ENCODE results near the gene ALG9.

Gene ALG9

DNA sequence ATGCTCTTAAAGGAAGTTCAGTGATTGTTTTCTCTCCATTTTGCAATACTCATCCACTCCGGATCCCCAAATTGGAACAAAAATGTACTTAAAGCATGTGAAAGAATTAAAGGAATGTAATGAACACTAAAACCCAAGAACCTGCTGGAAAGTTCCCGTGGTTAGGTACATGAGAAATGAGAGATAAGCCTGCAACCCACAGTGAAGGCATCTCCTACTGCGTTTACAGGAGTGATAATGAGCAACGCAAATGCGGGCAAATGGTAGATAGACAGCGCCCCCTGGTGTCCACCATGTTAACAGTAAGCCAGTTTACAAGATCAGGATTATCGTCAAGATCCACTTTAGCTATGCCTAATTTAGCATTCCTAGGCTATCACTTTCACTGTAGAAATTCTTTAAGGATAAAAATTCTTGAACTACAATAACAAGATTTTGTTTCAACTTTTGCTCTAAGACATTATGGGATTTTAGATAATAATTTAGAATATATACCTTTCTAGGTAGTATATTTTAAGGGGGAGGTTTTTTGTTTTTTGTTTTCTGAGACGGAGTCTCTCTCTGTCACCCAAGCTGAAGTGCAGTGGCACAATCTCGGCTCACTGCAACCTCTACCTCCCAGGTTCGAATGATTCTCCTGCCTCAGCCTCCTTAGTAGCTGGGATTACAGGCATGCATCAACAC is 29.9 kb downstream of the ALG9 start:
- in situ Hi-C loops (cut with HindIII; ENCODE audit: low pct_ligation_motif_present, low pct_unique_long_range_greater_than_20kb, low sequenced_read_pairs) = no loop called here
- peak; percentile 73 for DNase-seq

DNA sequence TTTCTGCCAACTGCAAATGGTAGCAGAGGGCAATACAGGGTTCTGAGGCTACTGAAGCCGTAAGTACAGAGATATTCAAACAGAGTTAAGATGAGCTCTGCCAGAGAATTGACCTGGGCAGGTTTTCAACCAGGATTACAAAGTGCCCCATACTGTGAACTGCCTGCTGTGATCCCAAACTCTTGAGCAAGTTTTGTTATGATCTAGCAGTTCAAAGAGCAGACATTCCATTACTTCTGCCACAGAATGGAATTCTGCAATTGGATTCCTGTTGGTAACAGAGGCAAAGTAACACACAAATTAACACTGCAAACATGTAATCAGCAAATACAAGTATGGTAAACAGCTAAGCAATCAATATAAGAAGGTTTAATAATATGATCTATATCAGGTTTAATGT is 31.2 kb downstream of the ALG9 start:
- DNase-seq = no peak
- in situ Hi-C loops (cut with HindIII; ENCODE audit: low pct_ligation_motif_present, low pct_unique_long_range_greater_than_20kb, low sequenced_read_pairs) = no loop called here

DNA sequence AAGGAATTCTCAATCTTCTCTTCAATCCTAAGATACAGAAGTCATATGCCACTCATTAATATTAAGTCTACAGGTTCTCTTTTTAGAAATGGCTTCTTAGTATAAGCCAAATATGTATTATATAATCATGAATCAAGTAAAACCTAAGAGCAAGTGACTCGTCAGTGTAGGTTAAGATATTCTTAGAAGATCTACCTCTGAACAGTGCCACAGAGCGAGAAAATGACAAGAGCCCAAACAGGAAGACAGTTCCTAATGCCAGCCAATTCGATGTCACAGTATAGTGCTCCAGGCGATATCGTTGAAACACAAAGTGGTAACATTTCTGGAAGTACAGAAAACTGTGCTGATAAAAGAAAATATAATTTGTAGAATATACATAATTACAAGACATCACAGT is 33.3 kb downstream of the ALG9 start:
- DNase-seq = no peak
- in situ Hi-C loops (cut with HindIII; ENCODE audit: low pct_ligation_motif_present, low pct_unique_long_range_greater_than_20kb, low sequenced_read_pairs) = no loop called here

DNA sequence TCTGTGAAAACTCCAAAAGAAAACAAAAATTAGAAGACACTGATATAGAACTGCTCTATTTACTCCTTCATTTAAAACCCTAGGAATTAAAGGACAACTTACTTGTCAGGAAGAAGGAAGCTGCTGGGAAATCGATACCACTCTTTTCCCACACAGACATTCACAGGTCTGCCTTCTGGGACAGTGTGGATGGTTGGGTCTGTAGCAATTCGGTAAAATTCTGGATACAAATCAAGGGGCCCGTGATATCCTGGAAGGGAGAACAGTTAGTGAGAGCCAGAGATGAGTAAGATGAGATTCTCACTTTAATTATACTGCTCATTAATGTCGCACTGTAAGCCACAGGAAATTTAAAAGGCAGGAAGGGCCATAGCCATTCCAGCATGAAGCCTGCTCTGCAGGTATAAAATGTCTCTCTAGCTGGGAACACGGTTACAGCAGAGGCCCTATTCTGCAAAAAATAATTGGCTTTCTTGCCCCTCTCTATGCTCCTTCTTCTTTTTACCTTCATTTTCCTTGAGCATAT is 34.0 kb downstream of the ALG9 start:
- in situ Hi-C loops (cut with HindIII; ENCODE audit: low pct_ligation_motif_present, low pct_unique_long_range_greater_than_20kb, low sequenced_read_pairs) = no loop called here

DNA sequence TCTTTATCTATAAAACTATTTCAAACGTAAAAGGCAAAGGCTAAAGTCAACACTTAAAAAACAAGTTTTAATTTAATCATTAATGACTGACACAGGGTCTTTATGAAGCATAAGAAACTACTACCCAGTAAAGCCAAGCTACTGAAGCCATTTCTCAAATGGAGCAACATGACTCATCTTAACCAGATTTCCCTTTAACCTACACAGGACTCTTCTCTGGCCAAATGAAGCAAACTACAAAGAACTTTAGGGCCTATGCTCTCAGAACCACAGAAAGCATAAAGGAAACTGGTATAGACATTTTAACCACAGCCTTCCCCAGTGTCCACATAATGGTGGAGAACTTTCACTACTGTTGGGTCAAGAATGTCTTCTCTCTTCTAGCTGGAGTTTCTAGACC is 34.7 kb downstream of the ALG9 start:
- in situ Hi-C loops (cut with HindIII; ENCODE audit: low pct_ligation_motif_present, low pct_unique_long_range_greater_than_20kb, low sequenced_read_pairs) = no loop called here
- peak; percentile 5 for DNase-seq

More for the DNA sequence above, 34.0 kb downstream of the ALG9 start:
- no peak for DNase-seq

DNA sequence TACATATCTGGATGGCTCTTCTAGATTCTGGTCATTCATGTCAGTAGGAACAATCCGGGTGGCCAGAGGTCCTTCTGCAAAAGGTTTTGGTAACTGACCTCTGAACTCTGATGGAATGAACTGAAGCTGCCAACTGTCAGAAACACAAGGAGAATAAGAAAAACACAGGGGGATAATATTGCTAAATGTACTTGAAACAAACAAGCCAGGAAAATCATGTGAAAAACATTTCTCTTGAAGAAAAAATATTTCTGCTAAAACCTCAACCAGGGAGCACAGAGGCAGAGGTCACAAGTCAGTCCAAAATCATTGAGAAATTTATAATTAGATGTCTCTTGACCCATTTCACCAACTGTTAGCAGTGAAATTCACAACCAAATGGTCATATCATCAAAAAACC is 35.2 kb downstream of the ALG9 start:
- in situ Hi-C loops (cut with HindIII; ENCODE audit: low pct_ligation_motif_present, low pct_unique_long_range_greater_than_20kb, low sequenced_read_pairs) = no loop called here
- DNase-seq = no peak

DNA sequence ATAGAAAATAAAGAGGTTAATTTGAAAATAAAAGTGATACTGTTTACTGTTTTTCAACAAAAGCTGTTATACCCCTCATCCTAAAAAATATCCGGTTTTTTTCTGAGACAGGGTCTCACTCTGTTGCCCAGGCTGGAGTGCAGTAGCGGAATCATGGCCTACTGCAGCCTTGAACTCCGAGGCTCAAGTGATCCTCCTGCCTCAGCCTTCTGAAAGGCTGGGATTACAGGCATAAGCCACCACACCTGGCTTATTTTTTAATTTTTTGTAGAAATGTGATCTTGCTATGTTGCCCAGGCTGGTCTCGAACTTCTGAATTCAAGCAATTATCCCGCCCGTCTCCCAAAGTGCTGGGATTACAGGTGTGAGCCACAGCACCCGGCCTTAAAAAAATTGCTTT is 35.7 kb downstream of the ALG9 start:
- in situ Hi-C loops (cut with HindIII; ENCODE audit: low pct_ligation_motif_present, low pct_unique_long_range_greater_than_20kb, low sequenced_read_pairs) = no loop called here

DNA sequence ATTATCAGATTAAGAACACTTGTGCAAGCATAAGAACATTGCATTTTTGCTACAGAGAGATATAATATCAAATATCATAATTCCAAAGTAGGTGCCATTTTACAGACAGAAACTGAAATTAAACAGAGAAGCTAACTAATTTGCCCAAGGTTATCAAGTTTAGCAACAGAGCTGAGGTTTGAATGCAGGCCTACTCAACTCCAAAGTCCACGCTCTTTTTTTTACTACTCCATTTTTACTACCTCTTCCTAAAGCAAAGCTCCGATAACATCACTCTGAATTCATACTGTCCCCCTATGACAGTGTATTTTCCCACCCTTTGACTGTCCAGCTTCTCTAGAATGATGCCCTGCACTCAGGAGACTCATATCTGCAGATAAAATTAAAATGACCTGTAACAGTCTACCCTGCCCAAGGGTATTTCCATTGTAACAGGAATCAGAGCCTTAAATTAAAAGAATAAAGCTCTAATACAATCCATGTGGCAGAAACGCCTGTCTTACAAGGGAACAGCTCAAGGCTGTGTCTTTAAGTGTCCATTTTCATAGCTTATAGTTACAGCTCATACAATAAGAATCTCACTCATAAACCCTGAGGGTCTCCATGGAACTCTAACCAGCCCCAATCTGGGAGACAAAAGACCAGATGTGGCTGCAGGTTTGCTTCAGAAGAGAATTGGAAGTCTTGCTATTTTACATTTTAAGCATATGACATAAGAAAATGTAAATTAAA is 36.8 kb downstream of the ALG9 start:
- in situ Hi-C loops (cut with HindIII; ENCODE audit: low pct_ligation_motif_present, low pct_unique_long_range_greater_than_20kb, low sequenced_read_pairs) = no loop called here
- no peak for DNase-seq

More for the DNA sequence above, 35.7 kb downstream of the ALG9 start:
- no peak for DNase-seq

DNA sequence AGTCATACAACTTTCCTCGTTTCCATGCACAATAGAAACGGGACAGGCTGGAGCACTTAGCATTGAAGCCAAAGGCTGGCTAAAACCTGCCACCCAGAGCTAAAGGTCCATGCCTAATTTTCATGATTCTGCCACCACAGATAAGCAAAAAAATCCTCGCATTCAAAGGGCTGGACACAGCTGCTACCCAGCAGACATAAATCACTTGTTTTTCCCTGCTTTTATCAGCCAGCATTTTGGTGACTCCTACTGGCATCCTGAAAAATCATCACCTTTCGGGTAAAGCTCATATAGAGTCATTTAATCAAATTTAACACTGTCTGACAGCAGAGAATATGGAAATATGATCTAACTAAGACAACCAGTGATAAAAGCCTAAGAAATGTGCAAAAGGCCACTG is 37.9 kb downstream of the ALG9 start:
- DNase-seq = no peak
- in situ Hi-C loops (cut with HindIII; ENCODE audit: low pct_ligation_motif_present, low pct_unique_long_range_greater_than_20kb, low sequenced_read_pairs) = no loop called here

DNA sequence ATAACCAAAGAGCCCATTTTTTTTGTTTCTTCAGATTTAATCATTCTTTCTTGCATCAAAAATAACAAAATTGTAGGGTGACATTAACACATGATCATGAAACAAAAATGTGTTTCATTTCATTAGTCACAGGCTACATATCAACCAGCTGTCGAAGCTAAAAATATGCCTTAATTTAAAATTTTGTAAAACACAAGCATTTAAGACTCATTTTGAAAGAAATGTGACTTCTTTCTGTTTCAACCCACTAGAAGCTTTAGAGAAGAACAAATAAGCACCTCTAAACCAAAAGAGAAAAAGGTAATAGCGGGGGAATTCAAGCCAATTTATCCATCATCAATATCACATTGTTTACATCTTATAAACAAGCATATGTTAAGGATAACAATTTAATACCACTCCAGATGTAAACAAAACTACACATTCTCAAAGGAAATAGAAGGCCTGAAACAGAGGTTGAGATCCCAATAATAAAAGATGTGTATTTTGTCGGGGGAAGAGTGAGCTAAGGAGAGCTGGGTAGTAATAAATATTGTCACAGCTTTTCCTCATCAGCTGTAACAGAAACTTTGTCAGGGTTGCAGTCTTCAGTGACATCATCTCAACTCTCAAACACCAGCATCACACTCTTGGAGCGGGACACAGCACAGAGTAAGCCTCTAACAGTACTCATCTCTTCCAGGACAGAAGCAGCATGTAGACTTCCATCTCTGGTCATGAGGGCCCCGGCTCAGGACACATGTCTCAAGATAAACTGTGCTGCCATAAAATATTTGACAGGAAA is 42.0 kb downstream of the ALG9 start:
- in situ Hi-C loops (cut with HindIII; ENCODE audit: low pct_ligation_motif_present, low pct_unique_long_range_greater_than_20kb, low sequenced_read_pairs) = no loop called here
- no peak for DNase-seq

DNA sequence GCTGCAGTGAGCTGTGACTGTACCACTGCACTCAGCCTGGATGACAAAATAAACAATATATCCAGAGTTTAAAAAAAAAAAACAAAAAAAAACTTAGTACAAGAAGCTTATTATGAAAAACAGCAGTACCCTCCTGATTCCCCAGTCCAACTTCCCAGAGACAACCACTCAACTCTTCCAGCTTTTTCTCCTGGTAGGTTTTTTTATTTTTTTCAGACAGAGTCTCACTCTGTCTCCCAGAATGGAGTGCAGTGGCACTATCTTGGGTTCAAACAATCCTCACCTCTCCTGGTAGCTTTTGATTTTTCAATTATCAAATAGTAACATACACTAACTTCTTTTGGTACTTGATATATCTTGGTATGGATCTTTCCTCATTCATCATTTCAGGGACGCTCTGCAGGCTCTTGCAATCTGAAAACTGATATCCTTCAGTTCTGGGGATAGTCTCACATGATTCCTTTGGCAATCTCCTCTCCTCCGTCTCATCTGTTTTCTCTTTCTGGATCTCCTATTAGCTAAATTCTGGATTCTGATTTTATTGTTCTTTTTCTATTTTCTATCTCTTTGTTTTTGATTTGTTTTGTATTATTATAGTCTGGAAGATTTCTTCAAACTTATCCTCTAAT is 44.9 kb downstream of the ALG9 start:
- DNase-seq = no peak
- in situ Hi-C loops (cut with HindIII; ENCODE audit: low pct_ligation_motif_present, low pct_unique_long_range_greater_than_20kb, low sequenced_read_pairs) = no loop called here

DNA sequence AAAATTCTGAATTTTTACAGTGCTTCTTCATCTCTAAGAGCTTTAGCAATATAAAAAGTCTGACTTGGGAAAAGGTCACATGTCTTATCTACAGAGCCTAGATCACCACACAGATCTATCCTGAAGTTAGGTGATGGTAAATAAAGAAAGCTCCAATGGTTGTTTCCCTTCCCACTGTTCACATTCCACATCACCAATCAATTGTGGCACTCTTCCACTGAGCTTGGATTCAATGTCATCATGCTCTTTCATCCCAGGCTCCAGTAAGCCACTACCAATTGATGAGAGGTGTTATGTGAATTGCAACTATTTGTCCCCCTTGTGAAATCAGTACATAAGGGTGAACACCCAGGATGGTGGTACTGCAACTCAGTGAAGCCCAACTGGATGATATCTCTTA is 47.8 kb downstream of the ALG9 start:
- DNase-seq = no peak
- in situ Hi-C loops (cut with HindIII; ENCODE audit: low pct_ligation_motif_present, low pct_unique_long_range_greater_than_20kb, low sequenced_read_pairs) = no loop called here

DNA sequence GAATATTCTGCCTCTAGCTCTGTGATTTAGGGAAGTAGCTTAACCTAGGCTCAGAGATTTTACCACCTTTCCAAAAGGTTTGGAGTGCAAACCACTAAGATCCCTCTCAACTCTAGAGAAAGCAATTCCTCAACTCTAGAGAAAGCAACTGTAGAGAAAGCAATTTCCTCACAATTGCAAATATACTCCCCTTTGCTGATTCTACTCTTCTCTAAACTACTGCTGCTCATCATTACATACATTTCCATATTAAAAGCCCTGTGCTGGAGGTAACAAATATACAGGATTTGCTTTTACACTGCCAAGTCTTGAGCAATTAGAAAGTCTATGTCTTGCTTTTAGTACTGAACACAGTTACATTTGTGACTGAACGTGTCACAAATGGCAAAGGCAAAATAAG is 48.2 kb downstream of the ALG9 start:
- in situ Hi-C loops (cut with HindIII; ENCODE audit: low pct_ligation_motif_present, low pct_unique_long_range_greater_than_20kb, low sequenced_read_pairs) = no loop called here
- no peak for DNase-seq

DNA sequence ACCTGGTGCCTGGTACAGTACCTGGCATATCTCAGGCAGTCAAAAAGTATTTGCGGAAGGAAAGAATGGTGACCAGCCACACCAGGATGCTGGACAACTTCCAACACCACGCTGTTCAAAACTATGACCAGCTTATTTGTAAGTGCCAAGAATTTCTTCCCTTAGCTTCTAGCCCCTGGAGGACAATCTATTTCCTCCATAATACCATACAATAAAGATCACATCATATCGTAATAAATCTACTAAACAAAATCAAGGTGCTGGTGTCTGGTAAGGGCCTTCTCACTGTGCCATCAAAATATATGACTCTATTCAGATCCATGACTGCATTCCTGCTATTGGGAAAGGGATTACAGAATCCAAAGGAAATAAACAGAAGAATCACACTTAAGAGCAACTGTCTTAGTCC is 51.5 kb downstream of the ALG9 start:
- no peak for DNase-seq
- in situ Hi-C loops (cut with HindIII; ENCODE audit: low pct_ligation_motif_present, low pct_unique_long_range_greater_than_20kb, low sequenced_read_pairs) = no loop called here

DNA sequence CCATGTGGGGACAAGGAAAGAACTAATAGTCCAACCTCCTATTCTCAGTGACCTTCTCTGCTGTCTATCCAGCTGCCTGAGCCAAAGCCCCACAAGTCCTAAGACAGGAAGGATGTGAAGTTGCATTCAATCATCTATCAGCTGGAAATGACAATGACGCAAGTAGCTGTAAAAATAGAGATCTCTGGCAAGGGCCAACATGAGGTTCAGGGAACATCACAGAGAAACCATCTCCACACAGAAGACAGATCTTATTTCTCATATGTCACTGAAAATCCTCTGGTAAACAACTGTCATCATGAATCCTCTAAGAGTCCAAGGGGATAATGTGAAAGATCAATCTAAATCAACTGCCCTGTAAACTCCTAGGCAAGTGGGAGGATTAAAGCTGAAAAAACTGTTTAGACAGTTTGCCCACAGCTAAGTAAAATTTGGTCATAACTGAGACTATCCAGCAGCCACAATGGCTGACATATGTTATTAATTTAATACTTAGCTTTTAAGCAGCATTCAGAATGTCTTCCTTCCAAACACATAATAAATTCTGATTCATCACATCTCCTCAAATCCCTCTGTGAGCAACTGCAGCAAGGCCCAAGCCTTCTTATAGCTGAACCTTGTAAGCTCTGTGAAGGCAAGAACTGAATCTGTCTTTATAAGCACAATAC is 52.1 kb downstream of the ALG9 start:
- DNase-seq = no peak
- in situ Hi-C loops (cut with HindIII; ENCODE audit: low pct_ligation_motif_present, low pct_unique_long_range_greater_than_20kb, low sequenced_read_pairs) = no loop called here

DNA sequence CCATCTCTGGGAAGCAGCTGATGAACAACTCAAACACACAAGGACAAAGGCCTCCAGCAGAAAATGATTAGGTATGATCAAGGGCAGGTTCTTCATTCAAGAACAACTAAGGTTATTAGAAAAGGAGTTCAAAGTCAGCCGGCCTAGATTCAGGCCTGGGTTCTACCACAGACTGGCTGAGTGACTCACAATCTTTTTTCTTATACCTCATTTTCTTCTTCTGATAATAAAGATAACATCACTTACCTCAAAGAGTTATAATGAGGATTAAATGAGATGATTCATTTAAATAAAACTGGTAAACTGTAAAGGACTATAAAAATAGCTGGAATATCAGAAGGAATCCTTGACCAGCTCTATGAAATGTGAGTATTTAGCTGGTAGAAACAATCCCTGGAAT is 55.9 kb downstream of the ALG9 start:
- in situ Hi-C loops (cut with HindIII; ENCODE audit: low pct_ligation_motif_present, low pct_unique_long_range_greater_than_20kb, low sequenced_read_pairs) = no loop called here
- DNase-seq = no peak

DNA sequence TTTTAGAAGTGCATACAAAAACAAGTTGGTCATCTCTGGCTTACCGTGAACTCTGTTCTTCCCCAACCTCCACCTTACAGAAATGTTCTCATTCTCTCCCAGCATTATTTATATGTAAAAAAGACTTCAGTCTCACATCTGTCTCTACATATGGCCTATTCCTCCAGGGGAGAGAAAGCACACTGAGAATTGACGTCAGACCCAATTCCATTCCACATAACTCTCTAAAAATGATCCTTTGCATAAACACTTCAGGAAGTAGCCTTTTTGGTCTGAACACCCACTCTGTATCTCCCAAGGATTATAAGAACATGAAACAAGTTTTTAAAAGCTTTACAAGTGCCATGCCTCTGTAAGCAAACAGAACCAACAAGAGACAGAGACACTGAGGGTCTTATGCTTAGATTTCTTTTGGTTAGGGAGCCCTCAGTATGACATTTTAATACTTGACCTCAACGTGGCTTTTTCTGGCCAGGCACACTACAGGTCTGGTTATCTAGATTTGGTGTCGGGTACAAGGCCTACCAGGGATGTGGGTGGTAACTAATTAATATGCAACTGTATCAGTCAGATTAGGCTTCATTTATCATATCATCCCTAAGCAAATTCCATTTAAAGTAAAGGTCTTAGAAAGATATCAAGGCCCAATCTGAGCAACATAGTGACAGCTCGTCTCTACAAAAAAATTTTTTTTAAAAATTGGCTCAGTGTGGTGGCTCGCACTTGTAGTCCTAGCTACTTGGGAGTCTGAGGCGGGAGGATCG is 56.6 kb downstream of the ALG9 start:
- DNase-seq = no peak
- in situ Hi-C loops (cut with HindIII; ENCODE audit: low pct_ligation_motif_present, low pct_unique_long_range_greater_than_20kb, low sequenced_read_pairs) = no loop called here

DNA sequence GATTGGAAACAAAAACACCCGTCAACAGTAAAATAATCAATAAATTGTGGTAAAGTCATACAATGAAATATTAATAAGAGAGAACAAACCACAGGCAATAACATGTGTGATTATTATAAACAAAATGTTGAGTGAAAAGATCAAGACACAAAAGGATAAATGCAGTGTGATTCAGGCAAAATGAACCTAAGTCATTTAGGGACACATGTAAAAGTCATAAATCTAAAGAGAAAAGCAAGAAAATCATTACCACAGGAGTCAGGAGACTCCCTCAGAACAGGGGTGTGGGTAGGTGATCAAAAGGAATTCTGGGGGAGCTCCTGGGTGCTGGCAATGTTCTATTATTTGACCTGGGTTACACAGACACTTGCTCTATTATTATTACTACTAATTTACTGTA is 57.3 kb downstream of the ALG9 start:
- in situ Hi-C loops (cut with HindIII; ENCODE audit: low pct_ligation_motif_present, low pct_unique_long_range_greater_than_20kb, low sequenced_read_pairs) = no loop called here

More for the DNA sequence above, 57.3 kb downstream of the ALG9 start:
- no peak for DNase-seq
